ENCODE data around the gene MSL3B.

The MSL3B gene

DNA sequence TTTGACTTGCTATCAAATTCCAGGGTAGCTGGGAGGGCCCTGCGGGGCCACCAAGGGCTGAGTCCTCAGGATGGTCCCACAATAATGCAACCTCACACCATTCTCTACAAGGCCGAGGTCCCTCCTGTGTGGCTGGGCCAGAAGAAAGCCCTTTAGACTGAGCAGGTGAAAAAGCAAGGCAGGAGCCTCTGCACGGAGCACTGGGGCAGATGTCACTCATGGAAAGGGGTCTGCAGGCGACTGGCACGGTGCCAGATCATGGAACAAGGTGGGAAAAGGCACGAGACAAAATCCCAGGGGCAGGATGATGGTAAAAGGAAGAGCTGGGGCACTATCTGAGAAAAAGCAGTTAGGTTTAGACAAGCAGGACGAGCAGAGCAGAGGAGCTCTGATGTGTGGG is 29.9 kb downstream of the MSL3B start:
- H3K4me1 Mint-ChIP-seq = peaks cover 5% of the 10 kb centered on the region
- no peak for ATAC-seq (replicated peaks; ENCODE audit: extremely low read depth, poor library complexity, severe bottlenecking)
- H3K36me3 Mint-ChIP-seq (ENCODE audit: insufficient read depth) = peaks cover 5% of the 10 kb centered on the region
- no peaks in the 10 kb centered on the region for H3K9me3 Mint-ChIP-seq
- DNase-seq (ENCODE audit: low spot score in 2 of 2) = no peak
- H3K4me3 Mint-ChIP-seq = no peak overlapping the region
- H3K27me3 Mint-ChIP-seq = no peaks in the 10 kb centered on the region
- H3K27ac Mint-ChIP-seq (ENCODE audit: low read depth) = peak overlapping the region; percentile 75

DNA sequence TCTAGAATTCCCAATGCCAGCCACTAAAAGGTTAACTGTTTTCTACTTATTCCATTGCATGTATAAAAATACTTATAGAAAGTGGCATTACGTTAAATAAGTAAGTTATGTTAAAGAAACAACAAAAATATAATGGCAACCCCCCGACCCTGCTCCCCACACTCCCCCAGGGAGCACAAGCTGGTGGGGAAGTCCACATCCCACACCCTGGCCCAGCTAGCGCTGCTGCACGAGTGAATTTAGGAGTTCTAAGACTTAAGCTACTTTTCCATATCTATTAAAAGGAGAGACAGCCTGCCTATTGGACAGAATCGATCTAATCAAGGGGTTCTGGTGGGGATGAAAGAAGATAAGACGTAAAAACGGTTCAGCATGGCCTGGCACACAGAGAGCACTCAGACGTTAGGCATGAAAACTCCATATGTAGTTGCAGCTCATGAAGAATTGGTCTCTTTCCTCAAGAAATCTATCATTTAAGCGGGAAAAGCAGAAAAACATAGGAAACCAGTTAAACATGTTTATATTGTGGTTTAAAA is 30.4 kb downstream of the MSL3B start:
- Mint-ChIP-seq H3K9me3 (no peaks in the 10 kb centered on the region), H3K27me3 (no peaks in the 10 kb centered on the region), H3K4me3 (no peak overlapping the region), H3K27ac (ENCODE audit: low read depth) (peak overlapping the region; percentile 75), H3K36me3 (ENCODE audit: insufficient read depth) (peaks cover 4% of the 10 kb centered on the region), H3K4me1 (peaks cover 5% of the 10 kb centered on the region)
- DNase-seq (ENCODE audit: low spot score in 2 of 2) = no peak
- no peak for ATAC-seq (replicated peaks; ENCODE audit: extremely low read depth, poor library complexity, severe bottlenecking)

DNA sequence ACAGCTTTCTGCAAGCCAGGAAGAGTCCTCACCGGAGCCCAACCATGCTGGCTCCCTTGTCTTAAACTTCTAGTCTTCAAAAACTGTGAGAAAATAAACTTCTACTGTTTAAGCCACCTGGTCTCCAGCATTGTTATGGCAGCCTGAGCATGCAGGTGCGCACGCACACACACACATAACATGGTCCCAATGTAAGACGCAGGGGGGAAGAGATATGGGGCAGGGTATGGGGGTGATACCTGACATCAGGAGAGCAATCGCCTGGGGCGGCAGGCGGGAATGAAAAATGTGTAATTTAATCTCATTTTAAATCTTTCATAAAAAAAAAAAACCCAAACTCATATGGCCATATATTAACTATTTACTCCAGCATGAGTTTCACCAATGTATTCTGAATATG is 31.8 kb downstream of the MSL3B start:
- peaks cover 2% of the 10 kb centered on the region for H3K36me3 Mint-ChIP-seq (ENCODE audit: insufficient read depth)
- H3K27ac Mint-ChIP-seq (ENCODE audit: low read depth) = no peak overlapping the region
- H3K4me3 Mint-ChIP-seq = no peak overlapping the region
- no peaks in the 10 kb centered on the region for H3K27me3 Mint-ChIP-seq
- ATAC-seq (replicated peaks; ENCODE audit: extremely low read depth, poor library complexity, severe bottlenecking) (no peak), DNase-seq (ENCODE audit: low spot score in 2 of 2) (no peak)
- peaks cover 5% of the 10 kb centered on the region for H3K4me1 Mint-ChIP-seq
- H3K9me3 Mint-ChIP-seq = no peaks in the 10 kb centered on the region

DNA sequence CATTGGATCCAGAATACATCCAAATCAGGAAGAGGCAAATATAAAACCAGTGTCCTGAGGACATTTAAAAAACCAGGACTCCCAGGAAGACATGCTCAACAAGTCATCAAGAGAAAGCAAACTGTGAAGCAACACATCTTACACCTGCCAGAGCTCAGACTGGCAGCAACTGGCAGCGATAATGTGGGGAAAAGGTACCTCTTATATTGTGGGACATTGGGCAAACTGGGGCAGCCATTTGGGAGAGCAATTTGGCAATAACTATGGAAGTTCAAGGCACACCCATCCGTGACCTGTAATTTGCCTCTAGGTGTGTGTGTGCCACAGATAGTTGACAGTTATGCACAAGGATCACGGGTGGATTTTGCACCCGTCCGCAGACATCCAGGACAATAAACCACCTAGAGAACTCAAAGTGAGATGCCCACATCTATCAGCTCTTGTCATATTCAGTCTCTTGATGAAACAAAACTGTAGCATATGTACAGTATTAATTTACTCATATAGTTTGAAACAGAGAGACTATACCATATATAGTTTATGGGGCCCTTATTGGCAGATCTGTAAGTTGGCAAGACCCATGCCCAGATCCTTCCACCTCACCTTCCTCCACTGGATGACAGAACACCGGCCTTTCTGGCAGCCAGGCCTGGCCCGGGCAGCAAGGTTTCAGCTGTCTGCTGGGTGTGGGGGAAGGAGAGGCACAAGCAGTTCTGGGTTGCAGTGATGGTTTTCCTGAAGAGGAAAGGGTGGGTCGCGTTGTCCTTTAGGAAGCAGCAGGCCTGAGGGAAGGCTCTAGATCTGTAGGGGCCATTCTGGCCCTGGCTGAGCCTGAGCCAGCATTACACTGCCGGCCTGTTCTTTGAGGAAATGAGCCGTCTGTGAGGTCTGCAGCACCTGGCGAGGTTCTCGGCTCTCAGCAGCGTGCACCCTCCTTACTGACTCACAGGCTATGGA is 32.7 kb downstream of the MSL3B start:
- DNase-seq (ENCODE audit: low spot score in 2 of 2) = no peak
- no peak overlapping the region for H3K27ac Mint-ChIP-seq (ENCODE audit: low read depth)
- no peaks in the 10 kb centered on the region for H3K9me3 Mint-ChIP-seq
- no peaks in the 10 kb centered on the region for H3K36me3 Mint-ChIP-seq (ENCODE audit: insufficient read depth)
- H3K4me3 Mint-ChIP-seq = no peak overlapping the region
- H3K4me1 Mint-ChIP-seq = peaks cover 5% of the 10 kb centered on the region
- H3K27me3 Mint-ChIP-seq = no peaks in the 10 kb centered on the region
- no peak for ATAC-seq (replicated peaks; ENCODE audit: extremely low read depth, poor library complexity, severe bottlenecking)

DNA sequence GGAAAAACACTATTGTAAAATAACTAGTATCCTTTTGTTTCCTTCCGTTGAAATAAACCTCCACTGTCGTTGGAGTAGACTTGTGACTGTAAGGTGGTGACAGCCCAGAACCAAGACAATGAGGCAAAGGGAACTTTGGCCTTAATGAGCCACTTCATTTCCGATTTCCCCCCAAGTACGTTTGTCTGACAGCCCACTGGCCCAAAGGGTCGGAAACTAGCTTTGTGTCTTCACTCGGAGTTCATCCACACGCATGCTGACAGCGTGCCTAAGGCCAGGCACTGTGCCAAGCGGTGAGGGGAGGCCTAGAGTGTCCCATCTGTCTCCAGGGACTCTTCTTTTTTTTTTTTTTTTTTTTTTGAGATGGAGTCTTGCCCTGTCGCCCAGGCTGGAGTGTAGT is 34.8 kb downstream of the MSL3B start:
- Mint-ChIP-seq H3K9me3 (no peaks in the 10 kb centered on the region), H3K4me3 (no peak overlapping the region), H3K27me3 (peaks cover under 1% of the 10 kb centered on the region), H3K4me1 (peaks cover 4% of the 10 kb centered on the region), H3K27ac (ENCODE audit: low read depth) (no peak overlapping the region), H3K36me3 (ENCODE audit: insufficient read depth) (no peaks in the 10 kb centered on the region)
- no peak for ATAC-seq (replicated peaks; ENCODE audit: extremely low read depth, poor library complexity, severe bottlenecking)
- DNase-seq (ENCODE audit: low spot score in 2 of 2) = no peak

DNA sequence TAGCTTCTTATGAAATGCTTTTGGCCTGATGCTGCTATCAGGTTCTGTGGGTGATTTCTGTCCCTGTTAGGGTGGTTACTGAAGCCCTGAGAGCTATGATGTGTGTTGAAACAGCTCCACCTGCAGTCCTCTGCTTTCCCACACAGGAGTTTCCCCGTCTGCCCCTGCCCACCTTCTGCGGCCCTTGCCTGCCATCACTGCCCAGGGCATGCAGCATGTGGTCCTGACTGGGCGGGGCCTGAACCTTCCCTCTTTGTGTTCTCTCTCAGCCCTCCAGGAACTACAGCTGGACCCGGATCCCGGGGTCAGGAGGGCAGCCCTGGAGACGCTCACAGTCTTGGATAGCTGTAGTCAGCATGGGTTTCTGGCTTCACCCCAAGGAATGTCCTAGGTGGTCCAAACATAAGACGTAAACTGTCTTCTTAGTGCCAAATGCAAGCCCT is 35.3 kb downstream of the MSL3B start:
- Mint-ChIP-seq H3K4me3 (no peak overlapping the region), H3K27ac (ENCODE audit: low read depth) (no peak overlapping the region), H3K4me1 (no peaks in the 10 kb centered on the region), H3K27me3 (peaks cover 5% of the 10 kb centered on the region), H3K9me3 (no peaks in the 10 kb centered on the region), H3K36me3 (ENCODE audit: insufficient read depth) (no peaks in the 10 kb centered on the region)
- no peak for ATAC-seq (replicated peaks; ENCODE audit: extremely low read depth, poor library complexity, severe bottlenecking)
- no peak for DNase-seq (ENCODE audit: low spot score in 2 of 2)

DNA sequence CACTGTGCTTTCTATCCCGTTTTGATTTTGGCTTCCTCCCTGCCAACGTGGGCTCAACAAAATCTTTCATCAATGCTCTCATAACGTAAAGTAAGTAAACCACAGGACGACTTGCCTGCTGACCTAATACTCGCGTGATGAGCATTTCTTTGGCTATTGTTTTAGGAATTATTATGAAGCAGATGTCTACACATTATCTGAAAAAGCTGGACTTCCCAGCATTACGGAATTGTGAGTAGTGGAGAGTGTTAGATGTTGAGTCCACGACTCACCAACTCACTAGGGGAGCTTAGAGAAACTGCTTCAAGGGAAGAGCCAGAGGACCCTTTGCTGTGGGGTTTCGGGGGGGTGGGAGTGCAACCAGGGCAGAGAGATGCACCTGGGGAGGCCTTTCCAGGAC is 35.8 kb downstream of the MSL3B start:
- no peak for DNase-seq (ENCODE audit: low spot score in 2 of 2)
- H3K27ac Mint-ChIP-seq (ENCODE audit: low read depth) = no peak overlapping the region
- H3K27me3 Mint-ChIP-seq = peaks cover 9% of the 10 kb centered on the region
- no peak for ATAC-seq (replicated peaks; ENCODE audit: extremely low read depth, poor library complexity, severe bottlenecking)
- no peak overlapping the region for H3K4me3 Mint-ChIP-seq
- H3K4me1 Mint-ChIP-seq = no peaks in the 10 kb centered on the region
- H3K9me3 Mint-ChIP-seq = no peaks in the 10 kb centered on the region
- peaks cover under 1% of the 10 kb centered on the region for H3K36me3 Mint-ChIP-seq (ENCODE audit: insufficient read depth)

DNA sequence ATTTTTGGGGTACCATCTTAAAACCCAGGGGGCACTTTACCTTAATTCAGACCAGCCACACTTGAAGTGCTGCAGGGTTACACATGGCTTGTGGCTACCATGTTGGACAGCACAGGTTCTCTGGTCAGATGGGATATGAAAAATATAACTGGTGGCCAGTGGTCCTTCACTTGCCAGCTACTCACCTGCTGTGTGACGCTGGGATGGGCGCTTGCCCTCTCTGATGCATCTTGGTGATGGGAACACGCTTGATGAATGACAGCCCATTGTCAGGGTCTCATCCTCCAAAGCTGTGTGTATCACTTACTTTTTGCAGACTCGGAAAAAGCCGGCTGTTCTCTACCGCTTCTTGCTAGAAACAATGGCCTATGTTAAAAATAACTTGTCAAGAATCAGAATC is 36.3 kb downstream of the MSL3B start:
- DNase-seq (ENCODE audit: low spot score in 2 of 2) = no peak
- Mint-ChIP-seq H3K4me1 (no peaks in the 10 kb centered on the region), H3K9me3 (no peaks in the 10 kb centered on the region), H3K4me3 (no peak overlapping the region), H3K27ac (ENCODE audit: low read depth) (no peak overlapping the region), H3K27me3 (peaks cover 15% of the 10 kb centered on the region), H3K36me3 (ENCODE audit: insufficient read depth) (peaks cover 2% of the 10 kb centered on the region)
- no peak for ATAC-seq (replicated peaks; ENCODE audit: extremely low read depth, poor library complexity, severe bottlenecking)

DNA sequence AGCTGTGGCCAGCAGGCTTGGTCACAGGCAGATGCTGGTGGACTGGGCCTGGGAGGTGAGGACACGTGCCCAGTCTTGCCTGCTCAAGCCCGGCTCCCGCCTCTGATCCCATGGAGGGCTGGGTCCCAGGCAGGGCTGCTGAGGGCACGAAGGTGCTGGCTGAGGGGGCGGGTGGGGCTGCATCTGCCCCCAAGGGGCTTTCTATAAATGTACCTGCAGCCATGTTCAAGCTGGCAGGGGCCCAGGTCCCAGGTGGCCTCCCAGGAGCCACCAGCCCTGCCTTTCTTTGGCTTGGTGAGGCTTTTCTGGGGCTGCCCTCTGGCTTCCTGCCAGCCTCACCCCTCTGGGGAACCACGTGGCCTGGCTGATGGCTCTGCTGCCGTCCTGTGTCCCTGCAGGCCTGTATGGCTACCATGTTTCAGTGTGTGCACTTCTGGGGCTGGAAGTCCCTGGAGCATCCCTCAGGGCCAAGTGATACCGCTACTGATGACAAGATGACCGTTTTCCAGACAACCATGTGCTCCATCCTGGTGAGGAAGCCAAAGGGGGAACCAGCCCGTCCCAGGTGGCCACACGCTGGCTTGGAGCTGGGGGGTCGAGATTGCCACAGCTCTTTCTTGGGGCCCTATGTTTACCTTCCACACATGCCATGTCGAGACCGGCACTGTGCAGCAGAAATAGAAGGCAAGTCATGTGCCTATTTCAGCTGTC is 37.0 kb downstream of the MSL3B start:
- ATAC-seq (replicated peaks; ENCODE audit: extremely low read depth, poor library complexity, severe bottlenecking) = no peak
- Mint-ChIP-seq H3K36me3 (ENCODE audit: insufficient read depth) (peaks cover 2% of the 10 kb centered on the region), H3K27ac (ENCODE audit: low read depth) (no peak overlapping the region), H3K9me3 (no peaks in the 10 kb centered on the region), H3K27me3 (peaks cover 22% of the 10 kb centered on the region), H3K4me3 (no peak overlapping the region), H3K4me1 (no peaks in the 10 kb centered on the region)
- DNase-seq (ENCODE audit: low spot score in 2 of 2) = no peak

DNA sequence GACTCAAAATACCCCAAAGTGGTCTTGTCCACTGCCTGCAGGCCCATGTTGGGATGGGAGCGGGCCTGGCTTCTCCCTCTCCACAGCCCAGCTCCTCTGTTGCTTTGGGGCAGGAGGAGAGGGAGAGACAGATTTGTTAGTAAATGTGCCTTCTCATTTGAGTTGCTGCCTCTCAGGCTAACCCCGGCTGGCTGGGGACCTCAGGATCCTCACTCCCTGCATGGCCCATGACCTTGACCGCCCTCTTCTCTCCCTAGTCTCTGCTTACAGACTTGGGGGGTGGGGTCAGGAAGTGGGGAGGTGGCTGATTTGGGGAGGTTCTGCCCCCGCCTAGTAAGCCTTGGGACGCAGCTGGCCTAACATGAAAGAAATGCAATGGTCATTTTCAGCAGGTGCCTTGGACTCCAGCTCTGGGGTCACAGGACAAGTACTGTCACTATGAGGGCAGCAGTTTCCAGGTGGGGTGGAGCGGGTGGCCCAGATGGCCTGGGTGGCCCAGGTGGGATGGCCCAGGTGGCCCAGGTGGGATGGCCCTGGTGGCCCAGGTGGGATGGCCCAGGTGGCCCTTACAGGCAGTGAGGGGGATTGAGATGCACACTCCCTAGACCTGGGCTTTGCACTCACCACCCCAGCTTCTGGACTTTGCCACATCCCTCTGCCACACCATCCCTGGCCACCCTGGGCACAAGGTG is 37.9 kb downstream of the MSL3B start:
- H3K27ac Mint-ChIP-seq (ENCODE audit: low read depth) = no peak overlapping the region
- DNase-seq (ENCODE audit: low spot score in 2 of 2) (no peak), ATAC-seq (replicated peaks; ENCODE audit: extremely low read depth, poor library complexity, severe bottlenecking) (no peak)
- peaks cover 31% of the 10 kb centered on the region for H3K27me3 Mint-ChIP-seq
- H3K4me3 Mint-ChIP-seq = no peak overlapping the region
- no peaks in the 10 kb centered on the region for H3K9me3 Mint-ChIP-seq
- peaks cover 2% of the 10 kb centered on the region for H3K36me3 Mint-ChIP-seq (ENCODE audit: insufficient read depth)
- no peaks in the 10 kb centered on the region for H3K4me1 Mint-ChIP-seq

DNA sequence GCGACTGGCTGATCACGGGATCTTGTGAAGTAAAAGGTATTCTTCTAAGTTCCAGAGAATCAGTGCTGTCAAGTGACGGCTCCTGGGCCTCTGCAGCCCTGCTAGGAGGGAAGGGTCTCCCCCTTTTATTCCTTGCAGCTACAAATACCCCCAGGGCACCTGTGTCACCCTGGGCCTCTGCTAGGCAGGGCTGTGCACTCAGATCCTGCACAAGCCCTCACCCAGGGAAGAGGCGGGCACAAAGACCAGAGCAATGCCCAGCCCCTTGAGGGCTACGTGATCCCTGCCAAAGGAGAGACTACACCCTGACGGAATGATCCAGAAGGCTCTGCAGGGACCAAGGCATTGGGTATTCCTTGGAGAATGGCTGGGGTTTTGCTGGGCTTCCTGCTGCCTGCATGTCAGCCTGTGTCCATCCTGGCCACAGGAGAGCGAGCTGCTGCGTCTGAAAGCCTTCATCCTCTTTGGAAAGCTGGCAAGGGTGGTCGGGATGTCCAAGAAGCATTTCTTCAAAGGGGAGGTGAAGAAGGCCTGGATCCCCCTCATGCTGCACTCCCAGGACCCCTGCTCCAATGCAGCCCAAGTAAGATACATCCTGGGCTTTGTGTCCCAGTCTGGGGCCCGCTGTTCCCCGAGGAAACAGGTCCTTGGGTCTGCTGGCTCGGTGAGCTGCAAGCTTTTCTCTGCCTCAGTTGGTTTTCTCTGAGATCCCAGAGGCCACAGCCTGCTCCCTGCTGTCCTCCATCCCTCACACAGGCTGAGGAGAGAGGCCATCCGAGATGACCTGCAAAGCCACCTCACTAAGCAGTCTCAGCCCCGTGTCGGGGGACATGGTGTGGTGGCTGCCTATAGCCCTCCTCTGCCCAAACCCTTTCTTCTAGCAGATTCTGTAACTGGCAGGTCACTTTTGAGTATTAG is 38.7 kb downstream of the MSL3B start:
- Mint-ChIP-seq H3K36me3 (ENCODE audit: insufficient read depth) (peaks cover 2% of the 10 kb centered on the region), H3K4me1 (no peaks in the 10 kb centered on the region), H3K27me3 (peaks cover 33% of the 10 kb centered on the region), H3K27ac (ENCODE audit: low read depth) (no peak overlapping the region), H3K4me3 (no peak overlapping the region), H3K9me3 (no peaks in the 10 kb centered on the region)
- DNase-seq (ENCODE audit: low spot score in 2 of 2) (no peak), ATAC-seq (replicated peaks; ENCODE audit: extremely low read depth, poor library complexity, severe bottlenecking) (no peak)
